ENCODE data around the gene TAF4B.
"Not testable (repeated sequence)": the region's sequence is repeated elsewhere in the genome, so short reads cannot be mapped to it uniquely, and the experiment has no call there.

Gene TAF4B

DNA sequence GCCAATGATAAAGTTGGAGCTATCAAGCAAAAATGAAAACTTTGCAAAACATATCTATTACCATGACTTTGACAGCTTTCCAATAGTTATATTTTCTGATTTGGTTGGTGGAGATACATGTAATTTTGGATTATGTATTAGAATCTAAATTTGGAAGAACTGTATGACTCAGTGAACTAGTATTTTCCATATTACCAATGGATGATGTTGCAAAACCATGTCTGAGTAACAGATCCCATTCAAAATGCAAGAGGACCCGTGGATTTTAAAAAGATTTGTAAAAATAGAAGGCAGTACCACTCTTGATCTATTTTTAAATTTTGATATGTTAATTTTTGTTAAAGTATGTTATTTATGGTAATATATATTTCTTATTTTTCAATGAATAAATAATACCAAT is 83.0 kb downstream of the TAF4B start:
- DNase-seq = no peak

DNA sequence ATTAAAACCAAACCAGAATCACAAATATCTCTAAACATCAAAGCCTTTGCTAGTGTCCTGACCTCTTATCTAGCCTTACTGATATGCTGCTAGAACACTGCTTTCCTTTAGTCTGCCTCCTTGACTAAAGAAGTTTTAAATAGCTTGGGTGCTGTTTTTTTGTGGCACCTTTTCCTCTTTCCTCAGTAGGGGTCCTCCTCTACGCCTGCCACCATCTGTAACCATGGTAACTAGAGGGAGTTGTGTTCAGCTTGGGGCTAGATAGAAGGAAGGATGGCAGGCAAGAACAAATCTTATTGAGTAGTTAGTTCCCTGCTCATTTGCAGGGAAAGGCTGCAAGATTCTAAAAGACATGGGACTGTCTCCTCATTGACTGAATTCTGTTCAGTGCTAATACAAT is 86.0 kb downstream of the TAF4B start:
- no peak for DNase-seq

DNA sequence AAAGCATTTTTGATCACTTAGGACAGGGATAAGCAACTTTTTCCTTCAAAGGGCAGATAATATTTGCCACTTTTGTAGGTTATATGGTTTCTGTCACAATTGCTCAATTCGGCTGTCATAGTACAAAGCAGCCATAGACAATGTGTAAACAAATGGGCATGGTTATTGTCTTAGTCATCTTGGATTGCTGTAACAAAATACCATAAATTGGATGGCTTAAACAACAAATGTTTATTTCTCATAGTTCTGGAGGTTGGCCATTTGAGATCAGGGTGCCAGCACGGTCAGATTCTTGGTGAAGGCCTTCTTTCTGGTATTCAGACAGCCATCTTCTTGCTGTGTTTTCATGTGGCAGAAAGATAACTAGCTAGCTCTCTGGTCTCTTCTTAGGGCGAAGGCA is 91.2 kb downstream of the TAF4B start:
- no peak for DNase-seq

DNA sequence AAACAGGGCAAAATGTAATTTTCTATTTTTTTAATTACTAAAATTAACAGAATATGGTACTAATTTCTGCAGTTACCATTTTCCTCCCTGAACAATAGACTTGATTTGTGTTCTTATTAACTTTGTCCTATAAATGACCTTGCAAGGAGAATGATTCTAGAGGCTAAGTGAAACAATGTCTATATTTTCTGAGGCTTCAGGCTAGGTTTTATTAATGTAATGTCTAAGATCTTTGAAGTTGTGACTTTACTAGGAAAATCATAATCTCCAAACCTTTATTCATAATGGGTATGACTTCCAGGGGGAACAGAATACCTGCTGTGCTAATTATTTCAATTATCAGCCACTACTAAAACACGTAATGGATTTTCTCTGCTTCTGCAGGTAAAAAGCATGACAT is 94.4 kb downstream of the TAF4B start:
- DNase-seq = no peak

DNA sequence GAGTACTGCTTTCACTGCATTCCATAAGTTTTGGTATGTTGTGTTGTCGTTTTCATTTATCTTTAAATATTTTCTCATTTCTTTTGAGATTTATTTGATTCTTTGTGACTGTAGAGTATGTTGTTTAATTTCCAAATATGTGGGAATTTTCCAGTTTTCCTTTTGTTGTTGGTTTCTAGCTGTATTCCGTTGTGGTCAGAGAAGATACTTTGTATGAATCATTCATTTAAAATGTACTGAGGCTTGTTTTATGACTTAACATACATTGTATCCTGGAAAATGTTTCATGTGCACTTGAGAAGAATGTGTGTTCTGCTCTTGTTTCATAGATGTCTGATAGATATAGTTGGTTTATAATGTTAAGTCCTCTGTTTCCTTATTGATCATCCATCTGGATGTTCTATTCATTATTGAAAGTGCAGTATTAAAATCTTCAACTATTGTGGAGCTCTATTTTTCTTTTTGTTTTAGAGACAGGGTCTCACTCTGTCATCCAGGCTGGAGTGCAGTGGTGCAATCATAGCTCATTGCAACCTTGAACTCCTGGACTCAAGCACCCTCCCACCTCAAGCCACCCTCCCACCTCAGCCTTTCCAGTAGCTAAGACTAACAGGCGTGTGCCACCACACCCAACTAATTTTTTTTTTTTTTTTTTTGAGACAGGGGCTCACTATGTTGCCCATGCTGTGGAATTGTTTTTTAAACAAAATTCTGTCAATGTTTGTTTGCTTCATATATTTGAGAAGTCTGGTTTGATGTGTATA is 96.8 kb downstream of the TAF4B start:
- no peak for DNase-seq

DNA sequence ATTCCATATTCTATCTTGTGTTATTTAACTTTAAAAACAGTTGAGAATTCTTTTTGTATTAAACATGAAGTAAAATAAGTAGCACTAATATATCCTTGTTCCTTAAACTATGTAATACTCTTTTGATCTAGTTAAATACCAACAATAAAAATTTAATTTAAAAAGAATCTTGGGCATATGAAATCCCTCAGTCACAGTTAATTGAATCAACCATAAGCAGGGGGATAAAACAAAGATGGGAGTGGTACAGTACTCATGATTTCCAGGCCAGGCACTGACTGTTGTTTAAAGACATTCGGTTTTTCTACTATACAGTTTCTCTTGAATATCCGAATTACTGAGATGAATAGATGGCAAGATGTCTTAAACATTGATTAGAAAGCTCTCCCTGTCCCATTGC is 99.5 kb downstream of the TAF4B start:
- no peak for DNase-seq

DNA sequence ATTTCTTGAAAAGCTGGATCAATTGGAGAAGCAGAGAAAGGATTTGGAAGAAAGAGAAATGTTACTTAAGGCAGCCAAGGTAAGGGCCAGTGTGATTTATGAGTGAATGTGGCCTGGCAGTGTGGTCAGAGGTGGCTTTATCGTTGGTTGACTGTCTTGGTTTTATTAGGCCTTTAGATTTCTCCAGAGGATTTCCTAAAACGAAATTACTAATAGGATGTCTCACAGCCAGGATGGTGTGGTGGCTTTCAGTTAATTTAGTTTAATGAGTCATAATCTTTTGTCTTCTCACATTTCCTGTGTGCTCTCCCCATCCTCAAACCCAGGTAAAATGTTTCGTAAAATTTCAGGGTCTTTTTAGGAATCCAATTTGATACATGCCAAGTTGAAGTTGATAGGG is 100.8 kb downstream of the TAF4B start:
- no peak for DNase-seq

DNA sequence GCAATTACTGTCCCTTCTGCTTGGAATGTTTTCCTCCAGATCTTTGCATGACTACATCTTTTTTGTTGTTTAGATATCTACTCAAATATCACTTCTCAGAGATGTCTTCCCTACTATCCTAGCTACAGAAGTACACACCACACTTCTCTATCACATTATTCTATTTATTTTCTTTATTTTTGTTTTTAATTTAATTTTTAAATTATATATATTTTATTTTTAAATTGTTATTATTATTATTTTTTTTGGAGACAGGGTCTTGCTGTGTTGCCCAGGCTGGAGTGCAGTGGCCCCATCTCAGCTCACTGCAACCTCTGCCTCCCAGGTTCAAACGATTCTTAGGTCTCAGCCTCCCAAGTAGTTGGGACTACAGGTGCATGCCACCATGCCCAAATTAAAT is 106.7 kb downstream of the TAF4B start:
- DNase-seq = no peak

DNA sequence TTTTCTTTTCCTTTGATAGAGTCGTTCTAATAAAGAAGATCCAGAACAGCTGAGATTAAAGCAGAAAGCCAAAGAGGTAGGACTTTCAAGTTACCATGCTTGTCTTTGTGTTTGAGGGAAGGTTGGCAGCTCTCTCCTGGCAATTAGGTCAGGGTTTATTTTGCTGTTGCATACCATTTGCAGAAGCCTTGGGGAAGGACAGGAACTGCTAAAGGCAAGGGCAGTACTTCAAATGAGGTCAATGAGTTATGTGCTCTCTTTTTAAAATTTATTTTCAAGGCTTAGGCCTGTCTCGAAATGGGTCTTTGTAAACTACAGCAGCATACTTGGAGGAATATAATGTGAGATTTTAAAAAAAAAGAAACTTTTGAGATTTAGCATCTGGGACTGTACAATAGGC is 108.9 kb downstream of the TAF4B start:
- DNase-seq = no peak

DNA sequence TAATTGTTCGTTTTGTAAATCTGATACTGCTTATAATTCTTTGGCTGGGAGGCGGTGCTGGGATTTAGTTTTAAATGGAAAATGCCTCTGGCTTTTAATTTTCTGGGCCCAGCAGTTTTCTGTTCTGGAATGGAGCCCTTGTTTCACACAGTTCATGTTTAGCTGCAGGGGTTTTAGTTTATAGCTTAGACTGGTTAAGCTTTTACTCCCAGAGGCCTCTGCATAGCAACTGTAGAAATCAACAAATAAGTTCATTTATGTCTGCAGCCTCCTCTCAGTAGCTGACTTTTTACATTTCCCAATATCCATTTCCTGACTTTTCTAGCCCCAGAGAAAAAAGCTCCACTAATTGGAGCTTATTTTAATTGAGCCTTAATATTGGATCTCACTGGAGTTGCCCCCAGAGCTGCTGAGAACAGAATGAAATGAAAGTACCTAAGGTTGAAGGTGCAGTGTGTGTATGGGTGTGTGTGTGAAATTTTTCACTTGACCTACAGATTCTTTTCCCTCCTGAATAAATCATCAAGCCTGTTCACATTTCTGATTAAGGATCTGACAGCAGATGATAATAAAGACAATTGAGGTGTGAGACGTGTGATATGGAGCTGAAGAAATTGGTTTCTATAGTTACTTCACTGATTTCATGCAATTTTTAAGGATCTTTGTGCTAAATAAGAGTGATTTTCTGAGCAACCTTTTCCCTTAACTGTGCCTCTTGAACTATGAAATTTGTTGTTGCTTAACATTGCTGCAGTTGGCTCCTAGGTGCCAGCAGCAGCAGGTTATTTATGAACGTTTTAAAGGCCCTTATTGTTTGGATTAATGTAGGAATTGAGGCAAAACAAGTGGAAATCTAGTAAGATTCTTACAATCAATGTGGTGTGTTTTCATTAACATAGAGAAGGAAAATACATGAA is 109.6 kb downstream of the TAF4B start:
- no peak for DNase-seq

DNA sequence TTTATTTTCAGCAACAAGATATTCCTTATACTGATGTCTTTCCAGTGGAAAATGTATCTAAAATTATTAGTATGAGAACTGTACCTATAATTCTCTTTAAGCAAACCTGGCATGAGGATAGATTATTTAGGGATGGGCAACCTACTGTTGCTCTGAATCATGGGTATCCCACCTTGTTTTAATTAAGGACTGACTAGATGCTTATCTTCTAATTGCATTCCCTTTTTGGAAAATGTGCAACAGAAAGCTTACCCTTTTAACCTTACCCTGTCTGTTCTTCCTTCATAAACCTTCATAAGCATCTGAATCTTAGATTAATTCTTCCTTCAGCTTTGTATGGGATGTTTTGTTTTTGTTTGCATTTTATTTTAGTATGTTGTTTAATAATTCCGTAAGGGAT is 110.3 kb downstream of the TAF4B start:
- DNase-seq = no peak

DNA sequence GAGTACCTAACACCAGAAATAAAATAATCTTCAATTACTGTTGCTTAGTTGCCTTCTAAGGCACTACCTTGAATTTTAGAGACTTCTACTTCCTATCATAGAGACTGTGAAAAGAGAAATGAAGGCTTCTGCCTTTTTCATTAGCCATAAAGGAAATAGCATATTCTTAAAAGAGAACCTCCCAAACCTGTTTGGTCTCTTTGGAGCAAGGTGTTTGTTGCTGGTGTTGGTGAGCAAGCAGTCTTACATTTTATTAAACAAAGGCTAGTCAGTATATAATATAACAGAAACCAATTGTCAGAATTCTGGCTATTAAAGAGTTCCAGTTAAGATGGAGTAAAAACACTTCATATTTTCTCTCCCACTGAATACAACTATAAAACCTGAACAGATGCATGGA is 116.4 kb downstream of the TAF4B start:
- no peak for DNase-seq

DNA sequence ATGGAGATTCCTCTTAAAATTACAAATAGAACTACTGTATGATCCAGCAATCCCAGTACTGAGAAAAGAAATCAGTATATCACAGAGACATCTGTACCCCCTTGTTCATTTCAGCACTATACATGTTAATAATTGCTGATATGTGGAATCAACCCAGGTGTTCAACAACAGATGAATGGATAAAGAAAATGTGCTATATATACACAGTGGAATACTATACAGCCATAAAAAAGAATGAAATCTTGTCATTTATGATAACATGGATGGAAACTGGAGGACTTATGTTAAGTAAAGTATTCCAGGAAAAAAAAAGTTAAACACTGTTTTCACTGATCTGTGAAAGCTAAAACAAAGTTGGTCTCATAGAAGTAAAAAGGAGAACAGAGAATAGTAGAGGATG is 124.7 kb downstream of the TAF4B start:
- no peak for DNase-seq

DNA sequence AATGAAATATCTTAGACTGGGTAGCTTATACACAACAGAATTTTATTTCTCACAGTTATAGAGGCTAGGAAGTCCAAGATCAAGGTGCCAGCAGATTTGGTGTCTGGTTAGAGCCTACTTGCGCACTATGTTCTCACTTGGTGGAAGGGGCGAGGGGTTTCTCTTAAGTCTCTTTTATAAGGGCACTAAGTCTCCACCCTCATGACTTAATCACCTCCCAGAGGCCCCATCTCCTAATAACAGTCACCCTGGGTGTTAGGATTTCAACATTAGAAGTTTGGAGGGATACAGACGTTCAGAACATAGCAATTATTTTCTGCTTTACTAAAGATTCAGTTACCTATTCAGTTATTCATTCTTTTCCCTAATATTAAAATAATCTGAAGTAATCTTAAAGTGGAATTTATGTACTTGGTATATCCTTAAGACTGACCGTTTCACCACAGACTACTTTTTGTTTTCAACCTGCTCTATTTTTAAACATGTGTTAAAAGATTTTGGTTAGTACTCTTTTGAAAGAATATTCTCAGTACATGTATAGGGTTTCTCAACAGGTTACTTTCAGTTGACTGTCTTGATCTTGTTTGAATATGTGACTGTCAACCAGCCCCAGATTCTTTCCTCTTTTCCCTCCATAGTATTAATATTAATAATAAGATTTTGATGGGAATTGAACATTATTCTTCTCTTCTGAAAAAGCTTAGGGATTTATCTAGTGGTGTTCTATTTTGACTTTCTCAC is 130.0 kb downstream of the TAF4B start:
- DNase-seq = no peak

DNA sequence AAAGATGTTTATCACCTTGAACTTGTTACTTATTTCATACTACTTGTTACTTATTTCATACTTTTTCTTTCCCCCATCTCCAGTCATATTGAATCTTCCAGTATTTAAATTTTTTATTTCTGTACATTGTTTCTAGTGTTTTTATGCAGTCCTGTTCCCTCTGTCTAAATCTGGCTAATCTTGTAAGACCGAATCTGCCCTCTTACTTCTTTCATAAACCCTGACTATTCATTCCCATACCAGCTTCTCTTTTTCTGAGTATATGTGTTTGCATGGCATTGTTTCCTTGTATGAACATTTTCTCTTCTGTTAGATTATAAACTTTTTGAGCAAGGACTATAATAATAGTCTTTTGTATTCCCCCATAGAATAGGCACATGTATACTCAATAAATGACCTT is 131.7 kb downstream of the TAF4B start:
- DNase-seq = no peak

DNA sequence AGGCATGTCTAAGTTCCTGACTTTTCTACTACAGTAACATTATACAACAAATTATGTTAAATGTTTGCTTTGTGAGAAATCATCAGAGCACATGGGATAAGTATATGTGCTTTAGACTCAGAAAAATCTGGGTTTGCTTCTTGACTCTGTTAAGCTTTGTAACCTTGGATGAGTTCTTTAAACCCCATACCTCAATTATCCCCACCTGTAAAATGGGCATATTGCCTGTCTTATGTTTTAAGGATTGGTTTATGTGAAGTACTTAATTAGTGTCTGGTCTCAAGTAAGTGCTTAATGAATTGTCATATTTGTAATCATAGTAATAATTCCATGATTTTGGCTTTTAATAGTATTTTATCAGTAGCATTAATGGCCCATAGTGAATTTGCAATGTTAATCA is 135.8 kb downstream of the TAF4B start:
- no peak for DNase-seq

DNA sequence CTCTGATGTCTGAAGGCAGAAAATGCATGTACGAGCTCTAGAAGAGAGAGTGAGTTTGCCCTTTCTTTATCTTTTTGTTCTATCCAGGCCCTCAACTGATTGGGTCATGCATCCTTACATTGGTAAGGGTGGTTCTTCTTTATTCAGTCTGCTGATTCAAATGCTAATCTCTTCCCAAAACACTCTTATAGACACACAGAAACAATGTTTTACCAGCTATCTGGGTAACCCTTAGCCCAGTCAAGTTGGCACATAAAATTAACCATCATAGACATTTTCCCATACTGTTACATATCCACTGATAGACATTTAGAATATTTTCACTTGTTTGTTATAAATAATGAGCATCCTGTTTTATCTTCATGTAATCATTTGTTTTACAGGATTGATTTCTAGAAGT is 141.2 kb downstream of the TAF4B start:
- DNase-seq = no peak

DNA sequence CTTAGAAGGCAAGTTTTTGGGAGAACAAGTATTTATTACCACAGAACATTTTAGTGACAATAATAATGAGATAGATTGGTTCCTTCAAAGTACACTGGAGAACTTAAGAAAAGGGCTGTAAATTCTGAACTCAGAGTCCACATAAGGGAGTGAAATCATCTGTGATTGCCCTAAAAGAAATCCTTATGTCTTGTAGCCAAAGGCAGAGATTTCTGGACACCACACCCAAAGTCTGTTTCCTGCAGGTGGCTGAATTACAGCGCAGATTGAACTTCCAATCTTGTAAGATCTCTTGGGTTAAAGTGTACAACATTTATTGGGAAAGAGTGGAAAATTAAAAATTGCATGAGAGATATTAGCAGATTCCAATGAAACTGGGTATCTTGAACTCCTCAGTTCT is 143.8 kb downstream of the TAF4B start:
- no peak for DNase-seq

DNA sequence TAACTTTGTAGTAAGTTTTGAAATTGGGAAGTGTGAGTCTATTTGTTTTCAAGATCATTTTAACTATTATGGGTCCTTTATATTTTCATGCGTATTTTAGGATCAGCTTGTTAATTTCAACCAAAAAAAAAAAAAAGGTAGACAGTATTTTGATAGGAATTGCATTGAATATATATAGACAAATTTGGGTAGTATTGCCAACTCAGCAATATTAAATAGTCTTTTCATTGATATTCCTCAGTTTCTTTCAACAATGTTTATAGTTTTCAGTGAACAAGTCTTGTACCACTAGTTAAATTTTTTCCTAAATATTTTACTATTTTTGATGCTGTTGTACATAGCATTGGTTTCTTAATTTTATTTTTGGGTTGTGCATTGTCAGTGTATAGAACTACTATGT is 149.9 kb downstream of the TAF4B start:
- no peak for DNase-seq

DNA sequence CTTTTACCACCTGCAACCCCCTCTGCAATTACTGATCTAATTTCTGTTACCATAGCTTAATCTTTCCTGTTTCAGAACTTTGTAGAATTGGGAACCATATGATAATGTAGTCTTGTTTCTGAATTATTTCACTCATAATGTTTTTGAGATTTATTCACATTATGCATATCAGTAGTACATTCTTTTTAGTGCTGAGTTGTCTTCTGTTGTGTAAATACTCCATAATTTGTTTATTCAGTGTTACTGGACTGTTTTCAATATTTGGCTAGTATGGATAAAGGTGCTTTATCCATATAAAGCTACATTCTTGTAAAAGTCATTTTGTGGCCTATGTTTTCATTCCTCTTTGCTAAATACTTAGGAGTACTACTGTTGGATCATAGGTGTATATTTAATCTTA is 152.5 kb downstream of the TAF4B start:
- DNase-seq = no peak

DNA sequence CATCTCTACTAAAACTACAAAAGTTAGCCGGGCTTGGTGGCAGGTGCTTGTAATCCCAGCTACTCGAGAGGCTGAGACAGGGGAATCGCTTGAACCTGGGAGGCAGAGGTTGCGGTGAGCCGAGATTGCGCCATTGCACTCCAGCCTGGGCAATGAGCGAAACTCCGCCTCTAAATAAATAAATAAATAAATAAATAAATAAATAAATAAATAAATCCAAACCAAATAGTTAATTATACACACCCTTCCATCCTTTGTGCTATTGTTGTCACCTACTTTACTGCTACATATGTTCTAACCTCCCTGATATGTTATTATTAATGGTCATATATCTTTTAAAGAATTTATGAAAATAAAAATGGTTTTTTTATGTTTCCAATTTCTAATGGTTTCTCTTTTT is 155.3 kb downstream of the TAF4B start:
- DNase-seq = not testable (repeated sequence)

DNA sequence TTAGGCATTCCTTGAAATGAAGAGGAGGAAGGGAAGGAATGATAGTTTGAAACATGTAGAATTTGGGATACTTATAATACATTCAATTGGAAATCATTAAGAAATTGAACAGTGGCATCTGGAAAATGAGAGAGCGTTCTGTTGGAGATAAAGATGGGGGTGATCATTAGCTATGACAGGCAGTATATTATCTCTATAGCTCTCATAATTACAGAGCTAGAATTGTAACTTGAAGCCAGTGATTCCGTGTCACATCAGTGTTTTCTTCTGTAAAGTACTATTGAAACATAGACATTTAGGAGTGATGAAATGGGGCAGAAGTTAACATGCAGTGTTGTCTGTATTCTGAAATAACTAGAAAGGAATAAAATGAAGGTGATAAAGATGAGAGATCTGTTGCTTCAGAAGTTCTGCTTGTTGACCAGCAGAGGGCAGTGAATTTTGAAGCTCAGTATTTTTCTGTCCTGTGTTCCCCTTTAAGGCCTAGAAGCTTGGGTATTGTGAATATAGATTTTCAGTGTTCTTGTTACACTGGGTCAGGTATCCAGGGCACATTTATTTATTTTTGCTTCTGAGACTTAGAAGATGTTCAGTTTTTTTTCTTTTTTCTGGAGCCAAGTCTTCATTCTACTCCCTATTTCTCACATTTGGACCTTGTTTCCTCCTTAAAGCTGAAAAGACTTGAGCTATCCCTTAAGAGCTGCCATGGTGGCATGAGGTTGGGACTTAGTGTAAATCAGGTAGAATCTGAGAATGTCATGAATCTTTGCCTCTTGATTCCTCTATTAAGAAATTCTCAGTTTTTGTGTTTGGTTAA is 157.4 kb downstream of the TAF4B start:
- no peak for DNase-seq

DNA sequence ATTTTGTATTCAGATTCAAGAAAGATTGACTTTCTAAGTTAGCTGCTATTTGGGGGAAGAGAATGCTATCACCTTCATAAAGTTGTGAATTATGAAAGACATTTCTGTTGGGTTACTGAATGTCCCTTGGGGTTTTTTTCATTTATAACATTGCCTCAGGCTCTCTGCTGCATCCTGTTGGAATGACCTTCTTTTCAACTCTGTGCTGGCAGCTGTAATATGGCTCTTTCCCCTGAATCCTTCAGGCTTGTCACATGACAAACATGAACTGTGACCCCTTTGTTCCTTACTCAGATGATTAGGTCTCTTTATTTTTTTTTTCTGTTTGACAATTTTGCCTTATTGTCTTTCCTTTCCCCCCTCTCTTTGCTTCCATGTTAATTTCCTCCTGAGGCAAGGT is 159.8 kb downstream of the TAF4B start:
- DNase-seq = no peak
